Anterior cingulate cortex (tissue), 58 donors: Measurements from ENCODE around the gene TNF.

Experiments
- DNase-seq, 58 donors: peaks; one replicate each; lab custom pipeline; 2025; lab: John Stamatoyannopoulos, UW

TNF gene

DNA sequence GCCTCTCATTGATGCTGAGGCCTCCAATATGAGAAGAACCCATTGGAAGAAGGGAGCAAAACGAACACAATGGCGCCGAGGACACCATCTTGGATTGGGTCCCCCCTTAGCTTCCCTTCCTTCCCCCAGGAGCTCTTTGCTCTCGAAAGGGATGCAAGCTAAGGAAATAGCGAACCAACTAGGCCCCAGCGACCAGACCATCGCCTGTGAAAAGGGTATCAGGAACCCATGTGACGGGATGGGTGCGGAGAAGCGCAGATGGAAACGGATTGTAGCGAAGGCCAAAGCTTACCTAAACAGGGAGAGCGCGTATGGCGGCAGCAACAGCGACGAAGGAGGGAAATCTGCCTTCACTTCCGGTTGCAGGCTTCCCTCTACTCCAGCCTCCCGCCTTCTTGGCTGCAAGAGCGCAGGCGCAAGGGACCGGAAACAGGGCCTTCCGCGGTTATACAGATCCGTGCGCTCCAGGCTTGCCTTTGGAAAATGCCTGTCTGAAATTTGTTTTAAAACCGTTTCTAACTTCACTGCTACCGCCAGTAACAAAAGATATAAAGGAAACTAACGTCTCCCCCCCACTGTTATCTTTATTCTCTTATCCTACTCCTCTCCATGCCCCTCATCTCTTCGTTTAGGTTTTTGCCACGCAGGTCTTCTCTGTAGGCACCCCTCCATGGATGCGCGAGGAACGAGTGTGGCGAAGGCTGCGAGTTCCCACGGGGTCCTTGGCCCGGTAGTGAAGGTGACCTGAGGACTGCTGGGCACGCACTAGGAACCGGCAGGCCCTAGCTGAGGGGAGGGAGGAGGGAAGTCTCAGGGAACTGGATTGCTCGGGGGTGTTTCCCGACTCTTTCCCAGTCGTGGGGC lies 33.5 kb upstream of the TNF start, which contains the start of gene DDX39B:
TSS of gene DDX39B (minus strand) at position 346 of the 864 bp plus-strand sequence. CDS start 1,471 bp downstream, outside the sequence.
- peak; percentile 58 to 98 (median 94) for DNase-seq

DNA sequence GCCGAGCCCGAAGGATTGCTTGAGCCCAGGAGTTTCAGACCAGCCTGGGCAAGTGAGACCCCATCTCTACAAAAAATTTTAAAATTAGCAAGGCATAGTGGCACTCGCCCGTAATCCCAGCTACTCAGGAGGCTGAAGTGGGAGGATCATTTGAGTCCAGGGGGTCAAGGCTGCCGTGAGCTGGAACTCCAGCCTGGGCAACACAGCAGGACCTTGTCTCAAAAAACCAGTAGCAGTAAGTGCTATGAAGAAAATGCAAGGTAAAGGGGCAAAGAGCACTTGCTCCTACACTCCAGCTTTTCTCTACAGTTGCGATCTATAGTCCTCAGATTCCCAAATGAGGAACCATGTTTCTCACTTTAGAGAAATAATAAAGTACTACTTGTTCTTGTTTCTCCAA lies 31.7 kb upstream of the TNF start:
- no peak for DNase-seq

DNA sequence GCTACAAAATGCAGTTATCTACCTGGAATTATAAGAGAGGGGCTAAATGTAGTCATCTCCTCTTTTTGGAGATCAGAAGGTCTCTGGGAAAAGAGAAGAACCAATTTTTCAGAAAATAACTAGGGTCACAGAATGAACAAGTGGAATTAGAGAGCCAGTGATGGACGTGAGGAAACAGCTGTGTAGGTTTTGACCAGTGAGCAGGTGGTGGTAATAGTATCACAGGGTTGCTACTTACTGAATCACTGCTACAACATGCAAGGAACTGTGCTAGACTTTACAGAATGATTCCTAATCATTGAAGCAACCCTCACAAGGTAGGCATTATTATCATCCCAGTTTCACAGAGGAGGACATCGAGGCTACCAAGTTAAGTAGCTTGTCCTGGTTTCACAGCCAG lies 30.7 kb upstream of the TNF start:
- DNase-seq, result no peak

DNA sequence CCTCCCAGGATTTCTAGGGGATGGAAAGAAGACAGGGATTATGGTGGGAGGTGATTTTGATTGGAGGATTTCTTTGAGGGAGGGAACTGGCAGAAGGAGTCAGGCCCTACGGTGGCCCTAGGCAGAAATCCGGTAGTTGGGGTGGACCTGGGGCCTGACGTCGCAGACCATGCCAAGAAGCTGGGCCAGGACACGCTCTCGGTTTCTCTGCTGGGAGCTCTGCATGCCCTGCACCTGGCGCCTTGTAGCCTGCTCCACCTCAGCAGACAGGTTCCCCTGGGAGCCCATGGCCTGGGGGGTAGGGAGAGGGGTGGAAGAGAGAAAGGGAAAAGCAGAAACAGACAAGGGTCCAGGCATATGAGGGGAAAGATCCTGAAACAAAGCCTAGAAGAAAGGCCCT lies 30.1 kb upstream of the TNF start:
- DNase-seq, result no peak

DNA sequence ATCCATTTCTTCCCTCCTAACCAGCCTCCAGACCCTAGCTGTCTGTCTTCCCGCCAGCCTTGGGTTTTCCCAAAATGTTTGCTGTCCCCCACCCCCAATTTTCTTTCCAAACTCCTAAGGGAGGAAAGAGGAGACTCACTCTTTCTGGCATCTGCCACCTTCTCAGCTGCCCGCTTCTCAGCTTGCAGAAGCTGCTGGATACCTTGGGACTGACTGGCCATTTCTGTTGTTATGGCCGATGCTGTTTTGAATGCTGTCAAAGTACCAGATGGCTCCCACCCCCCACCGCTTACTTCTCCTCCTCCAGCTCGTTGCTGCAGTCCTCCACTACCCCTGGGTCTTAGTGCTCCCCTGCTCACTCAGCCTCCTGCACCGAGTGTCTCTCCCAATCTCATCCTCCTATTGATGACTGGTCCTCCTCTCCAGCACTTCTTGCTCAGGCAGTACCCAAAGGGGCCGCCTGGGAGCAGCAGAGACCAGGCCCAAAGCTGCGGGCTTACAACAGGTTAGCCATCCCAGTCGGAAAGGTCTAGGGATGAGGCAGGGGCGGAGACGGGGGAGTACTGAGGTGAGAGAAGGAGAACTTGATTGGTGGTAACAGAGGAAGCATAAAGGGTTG lies 28.9 kb upstream of the TNF start, which contains the start of gene ATP6V1G2:
TSS of gene ATP6V1G2 (minus strand) at position 270 of the 619 bp plus-strand sequence. CDS start at position 221, 49 bp downstream.
- peak; percentile 54 to 98 (median 88) for DNase-seq

DNA sequence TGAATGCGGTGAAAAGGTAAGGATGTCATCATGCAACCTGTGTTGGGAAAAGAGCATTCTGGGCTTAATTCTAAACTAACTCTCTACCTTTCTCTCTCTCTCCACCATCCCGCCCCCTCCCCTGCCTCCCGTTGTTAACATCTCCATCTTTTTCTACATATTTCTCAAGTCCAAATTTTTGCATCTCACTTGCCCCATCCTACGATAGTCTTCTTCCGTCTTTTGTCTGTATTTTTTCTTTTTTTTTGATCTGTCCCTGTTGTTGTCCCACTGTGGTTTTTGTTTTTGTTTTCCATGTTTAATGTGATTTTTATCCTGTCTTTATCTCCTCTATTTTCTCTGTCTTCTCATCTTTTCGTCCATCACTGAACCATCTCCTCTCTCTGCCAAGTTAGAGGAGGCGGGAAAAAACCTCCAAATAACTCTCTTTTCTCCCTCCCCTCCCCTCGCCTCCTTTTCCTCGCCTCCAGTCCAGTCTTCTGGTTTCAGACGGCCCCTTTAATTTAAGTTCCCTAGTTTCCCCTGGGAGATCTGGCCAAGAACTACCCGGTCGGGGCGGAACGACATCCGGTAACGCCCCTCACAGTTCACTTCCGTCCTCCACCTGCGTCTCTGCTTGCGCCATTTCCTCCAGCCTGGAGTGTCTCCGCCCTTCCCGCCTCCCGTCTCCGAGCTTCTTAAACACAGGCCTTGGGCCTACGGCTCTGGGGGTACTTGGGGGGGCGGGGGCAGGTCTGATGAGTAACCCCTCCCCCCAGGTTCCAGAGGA lies 28.2 kb upstream of the TNF start, which contains the start of gene NFKBIL1:
TSS of gene NFKBIL1 (plus strand) at position 651 of the 769 bp plus-strand sequence. CDS start at position 738, 87 bp downstream.
- DNase-seq, result peak; percentile 76 to 99 (median 95)

DNA sequence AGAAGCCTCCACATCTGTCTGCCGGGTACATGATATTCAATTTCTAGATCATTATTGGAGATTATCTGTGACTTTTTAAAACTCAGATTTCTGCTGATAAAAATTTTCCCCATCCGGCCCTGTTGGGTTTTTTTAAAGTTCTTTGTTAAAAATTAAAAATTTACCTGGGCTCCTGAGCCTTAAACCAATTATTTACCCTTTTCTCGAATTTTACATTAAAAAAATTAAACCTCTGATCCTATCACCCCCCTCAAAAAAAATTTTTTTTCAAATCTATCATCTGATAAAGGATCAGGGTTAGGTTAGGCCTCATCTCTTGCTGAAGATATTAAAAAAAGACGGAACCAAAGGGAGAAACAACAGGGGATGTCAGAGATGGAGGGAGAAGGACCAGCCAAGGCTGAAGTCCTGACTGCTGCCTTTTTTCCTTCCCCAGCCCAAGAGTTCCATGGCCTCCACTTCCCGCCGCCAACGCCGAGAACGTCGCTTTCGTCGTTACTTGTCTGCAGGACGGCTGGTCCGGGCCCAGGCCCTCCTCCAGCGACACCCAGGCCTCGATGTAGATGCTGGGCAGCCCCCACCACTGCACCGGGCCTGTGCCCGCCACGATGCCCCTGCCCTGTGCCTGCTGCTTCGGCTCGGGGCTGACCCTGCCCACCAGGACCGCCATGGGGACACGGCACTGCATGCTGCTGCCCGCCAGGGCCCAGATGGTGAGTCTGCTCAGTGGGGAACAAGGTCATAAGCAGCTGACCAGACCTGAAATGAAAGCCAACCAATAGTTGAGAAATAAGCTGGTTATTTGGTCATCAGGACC lies 27.4 kb upstream of the TNF start:
- DNase-seq, result peak in 2 of 58 donors; percentile 5 to 7

DNA sequence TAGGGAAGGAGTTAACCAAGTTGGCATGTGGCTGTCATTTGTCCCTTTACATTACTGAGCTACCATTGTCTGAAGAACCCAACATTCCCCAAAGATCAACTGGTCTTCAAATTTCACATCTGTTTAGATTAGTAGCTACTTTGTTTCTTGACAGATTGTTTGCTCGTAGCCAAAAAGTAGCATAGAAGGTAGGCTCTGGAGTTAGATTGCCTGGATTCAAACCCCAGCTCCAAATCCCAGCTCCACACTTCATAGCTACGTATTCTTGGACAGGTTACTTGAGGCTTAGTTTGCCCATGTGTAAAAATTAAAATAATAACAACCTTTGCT lies 26.9 kb upstream of the TNF start:
- DNase-seq, result no peak

DNA sequence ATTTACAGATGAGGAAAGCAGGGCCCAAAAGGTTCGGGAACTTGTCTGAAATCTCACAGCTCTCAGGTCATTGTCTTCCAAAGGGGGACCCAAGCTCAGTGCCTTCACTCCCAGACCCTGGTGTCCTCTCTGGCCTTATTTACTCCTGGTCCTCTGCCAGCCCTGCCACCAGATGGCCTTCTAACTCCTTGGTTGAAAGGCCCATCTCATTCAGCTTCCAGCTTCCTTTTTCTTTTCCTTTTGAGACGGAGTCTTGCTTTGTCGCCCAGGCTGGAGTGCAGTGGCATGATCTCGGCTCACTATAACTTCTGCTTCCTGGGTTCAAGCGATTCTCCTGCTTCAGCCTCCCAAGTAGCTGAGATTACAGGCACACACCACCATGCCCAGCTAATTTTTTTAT lies 24.0 kb upstream of the TNF start:
- DNase-seq, result peak in 18 of 58 donors; percentile 4 to 33 (median 14)

DNA sequence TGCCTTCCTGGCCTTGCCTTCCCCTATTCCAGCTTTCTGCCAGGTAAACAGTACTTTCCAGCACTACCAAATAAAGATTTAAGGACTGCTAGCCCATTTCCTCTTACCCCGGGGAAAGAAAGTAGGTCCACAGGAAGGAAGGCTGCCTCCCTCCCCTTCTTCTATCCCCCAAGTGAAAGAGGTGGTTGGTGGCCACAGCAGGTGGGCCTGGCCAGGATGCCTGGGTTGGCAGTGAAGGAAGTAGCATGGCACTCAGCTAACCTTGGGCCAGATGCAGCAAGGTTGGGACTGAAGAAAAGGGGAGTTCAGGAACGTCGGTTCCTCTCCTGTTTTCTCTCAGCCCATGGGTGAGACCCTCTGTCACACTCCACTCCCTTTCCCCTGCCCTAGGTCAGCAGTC lies 19.1 kb upstream of the TNF start:
- DNase-seq, result no peak

DNA sequence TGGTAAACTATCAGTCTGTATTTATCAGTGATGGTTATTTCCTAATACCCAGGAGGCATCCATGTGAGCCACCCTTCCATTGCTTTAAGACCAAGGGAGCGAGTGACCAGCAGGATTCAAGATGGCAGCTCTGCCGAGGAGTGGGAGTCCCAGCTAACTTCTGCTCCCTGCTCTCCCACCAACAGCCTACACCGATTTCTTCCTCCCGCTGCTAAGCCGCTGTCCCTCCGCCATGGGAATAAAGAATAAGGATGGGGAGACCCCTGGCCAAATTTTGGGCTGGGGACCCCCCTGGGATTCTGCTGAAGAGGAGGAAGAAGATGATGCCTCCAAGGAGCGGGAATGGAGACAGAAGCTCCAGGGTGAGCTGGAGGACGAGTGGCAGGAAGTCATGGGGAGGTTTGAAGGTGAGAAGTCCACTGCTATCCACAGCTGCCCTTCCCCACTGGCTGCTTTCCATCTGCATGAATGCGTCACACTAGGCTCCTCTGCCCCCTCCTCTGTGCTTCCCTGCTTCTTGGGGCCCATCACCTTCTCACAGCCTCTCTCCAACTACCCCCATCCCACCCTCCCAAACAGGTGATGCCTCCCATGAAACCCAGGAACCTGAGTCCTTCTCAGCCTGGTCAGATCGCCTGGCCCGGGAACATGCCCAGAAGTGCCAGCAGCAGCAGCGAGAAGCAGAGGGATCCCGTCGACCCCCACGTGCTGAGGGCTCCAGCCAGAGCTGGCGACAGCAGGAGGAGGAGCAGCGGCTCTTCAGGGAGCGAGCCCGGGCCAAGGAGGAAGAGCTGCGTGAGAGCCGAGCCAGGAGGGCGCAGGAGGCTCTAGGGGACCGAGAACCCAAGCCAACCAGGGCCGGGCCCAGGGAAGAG lies 17.7 kb upstream of the TNF start:
- DNase-seq, result no peak

DNA sequence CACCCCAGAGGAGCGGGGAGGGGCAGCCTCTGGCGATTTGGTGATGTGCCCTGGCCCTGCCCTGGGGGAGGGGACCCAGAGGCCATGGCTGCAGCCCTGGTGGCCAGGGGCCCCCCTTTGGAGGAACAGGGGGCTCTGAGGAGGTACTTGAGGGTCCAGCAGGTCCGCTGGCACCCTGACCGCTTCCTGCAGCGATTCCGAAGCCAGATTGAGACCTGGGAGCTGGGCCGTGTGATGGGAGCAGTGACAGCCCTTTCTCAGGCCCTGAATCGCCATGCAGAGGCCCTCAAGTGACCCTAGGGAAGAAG lies 17.1 kb upstream of the TNF start:
- no peak for DNase-seq

DNA sequence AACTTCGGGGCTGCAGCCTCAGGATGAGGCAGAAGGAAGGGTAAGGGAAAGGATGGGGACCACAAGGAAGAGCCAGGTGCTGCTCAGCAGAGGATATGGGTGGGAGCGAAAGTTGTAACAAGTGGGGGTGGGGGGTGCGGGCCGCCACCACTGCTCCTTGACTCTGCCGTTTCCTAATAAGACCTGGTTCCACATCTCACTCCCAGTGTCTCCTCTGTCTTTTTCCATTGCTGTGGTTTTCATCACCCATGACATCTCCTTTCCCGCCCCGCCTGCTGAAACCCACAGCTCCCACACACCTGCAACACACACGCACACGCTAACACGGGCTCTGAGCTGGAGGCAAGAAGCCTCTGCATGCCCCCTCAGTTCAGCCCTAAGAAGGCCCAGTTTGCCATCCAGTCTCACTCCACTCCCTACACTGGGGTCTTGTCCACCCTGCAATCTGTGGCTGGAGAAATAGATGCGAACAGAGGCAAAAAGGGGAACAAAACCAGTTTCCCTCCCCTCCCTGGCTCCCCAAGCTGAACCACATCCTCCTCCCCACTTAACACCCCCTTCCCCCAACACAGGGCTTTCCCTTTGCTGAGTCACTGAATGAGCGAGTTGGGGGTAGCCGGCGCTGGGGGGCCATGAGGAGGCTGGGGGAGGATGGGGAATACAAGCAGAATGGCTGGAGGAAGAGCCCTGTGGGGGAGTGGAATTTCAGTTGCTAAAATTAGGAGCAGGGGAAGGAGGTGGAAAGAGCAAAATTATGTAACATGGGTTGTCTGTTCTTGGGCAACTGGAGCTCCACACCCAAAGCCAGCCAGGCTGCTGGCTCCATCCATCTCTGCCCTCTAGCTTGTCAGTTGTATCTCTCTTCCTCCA lies 16.5 kb upstream of the TNF start:
- DNase-seq, result peak in 18 of 58 donors; percentile 11 to 68 (median 34)

DNA sequence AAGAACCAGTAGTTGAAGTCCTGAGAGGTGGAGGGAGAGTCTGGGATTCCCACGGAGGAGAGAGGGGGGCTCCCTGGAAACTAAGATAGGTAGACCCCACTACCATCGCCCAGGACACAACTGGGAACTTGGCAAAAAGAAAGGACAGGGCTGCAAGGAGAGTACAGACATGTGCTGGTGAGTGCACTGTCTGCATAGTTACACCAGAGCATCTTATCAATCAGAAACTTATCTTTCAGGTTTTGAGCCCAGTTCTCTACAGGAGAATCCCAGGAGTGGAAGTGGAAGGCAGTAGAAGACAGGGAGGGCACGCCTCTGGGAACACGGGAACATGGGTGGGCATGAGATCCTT lies 15.8 kb upstream of the TNF start:
- no peak for DNase-seq

DNA sequence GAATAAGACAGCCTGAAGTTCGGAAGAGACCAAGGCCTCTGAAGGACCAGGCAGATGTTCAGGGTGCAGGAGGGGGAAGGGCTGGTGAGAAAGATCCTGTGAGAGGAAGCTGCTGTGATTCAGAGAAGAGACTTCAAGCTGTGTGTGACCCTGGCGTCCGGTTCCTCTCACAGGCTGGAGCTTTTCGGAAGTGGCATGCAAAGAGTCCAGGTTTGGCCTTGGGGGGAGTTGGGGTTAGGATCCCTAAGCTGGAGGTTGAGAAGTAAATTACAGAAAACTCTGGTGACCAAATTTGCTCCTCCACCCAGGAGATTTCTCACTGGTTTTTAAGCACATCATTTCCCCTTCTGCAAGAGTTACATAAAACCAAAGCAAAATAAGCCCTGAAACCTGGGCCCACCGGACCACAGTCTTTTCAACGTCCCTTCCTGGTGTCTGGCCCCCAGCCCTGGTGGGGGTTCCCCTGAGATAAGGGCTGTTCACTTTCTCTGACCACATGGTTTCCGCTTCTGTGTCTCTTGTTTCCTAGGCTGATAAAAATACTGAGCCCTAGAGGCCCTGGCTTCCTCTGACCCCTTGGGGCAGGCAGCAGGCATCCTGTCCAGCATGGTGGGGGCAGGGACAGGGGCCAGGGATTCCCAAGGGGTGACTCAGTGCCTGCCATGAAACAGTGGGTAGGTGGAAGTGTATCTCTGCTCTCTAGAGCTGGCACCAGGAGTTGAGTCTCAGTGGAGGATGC lies 15.2 kb upstream of the TNF start:
- peak in 25 of 58 donors; percentile 4 to 38 (median 16) for DNase-seq

DNA sequence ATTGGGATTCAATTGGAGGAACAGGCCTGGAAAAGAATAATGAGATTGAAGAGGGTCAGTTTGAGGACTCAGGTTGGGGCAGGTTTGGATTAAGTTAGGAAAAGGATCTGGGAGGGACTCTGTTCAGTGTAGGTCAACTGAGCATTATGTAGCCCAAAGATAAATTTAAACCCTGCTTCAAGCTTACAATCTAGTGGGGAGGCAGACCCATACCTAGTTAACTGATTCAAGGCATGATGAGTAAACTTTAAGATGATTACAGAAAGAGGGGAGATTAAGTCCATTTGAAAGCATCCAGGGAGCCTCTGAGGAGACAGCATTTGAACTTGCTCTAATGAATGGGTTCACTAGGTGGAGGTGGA lies 14.7 kb upstream of the TNF start:
- DNase-seq, result no peak

DNA sequence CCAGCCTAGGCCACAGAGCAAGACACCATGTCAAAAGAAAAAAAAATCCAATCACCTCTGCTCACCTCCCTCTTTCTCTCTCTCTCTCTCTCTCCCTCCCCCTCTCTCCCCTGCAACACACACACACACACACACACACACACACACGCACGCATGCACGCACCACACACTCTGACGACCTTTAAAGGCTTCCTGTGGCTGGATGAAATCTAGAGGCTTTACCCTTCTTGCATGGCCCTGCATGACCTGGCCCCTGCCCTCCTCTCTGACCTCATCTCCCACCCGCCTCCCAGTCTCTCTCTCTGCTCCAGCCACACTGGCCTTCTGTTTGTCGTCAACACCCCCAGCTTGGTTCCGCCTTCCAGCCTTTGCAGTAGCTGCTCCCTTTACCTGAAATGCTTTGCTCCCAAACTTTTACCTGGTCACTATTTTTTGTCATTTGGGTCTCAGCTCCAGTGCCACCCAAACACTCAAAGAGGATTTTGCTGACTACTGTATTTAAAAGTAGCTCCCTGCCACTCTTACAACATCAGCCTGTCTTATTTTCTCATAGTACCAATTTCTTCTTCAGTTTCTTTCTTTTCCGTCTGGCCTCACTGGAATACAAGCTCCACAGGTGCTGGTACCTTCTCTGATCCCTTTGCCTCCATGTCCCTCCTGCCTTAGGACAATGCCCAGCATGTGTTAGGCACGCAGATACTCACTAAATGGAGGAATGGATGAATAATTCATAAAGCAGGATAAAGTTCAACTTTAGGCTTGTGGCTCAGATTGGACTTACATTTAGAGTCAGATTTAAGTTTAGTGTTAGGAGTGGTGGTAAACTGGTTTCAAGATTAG lies 7.6 kb upstream of the TNF start:
- no peak for DNase-seq
